ENCODE data around the gene DAGLB. TPM values are rescaled to one million over a fixed set of nuclear protein-coding genes. Genes with fewer than 3 reads are reported as not detected.

Gene DAGLB
- total and polyA plus RNA-seq, 2 of the 4 experiments (the other 2 are of a cell fraction) = 23.4 to 33.5 TPM

DNA sequence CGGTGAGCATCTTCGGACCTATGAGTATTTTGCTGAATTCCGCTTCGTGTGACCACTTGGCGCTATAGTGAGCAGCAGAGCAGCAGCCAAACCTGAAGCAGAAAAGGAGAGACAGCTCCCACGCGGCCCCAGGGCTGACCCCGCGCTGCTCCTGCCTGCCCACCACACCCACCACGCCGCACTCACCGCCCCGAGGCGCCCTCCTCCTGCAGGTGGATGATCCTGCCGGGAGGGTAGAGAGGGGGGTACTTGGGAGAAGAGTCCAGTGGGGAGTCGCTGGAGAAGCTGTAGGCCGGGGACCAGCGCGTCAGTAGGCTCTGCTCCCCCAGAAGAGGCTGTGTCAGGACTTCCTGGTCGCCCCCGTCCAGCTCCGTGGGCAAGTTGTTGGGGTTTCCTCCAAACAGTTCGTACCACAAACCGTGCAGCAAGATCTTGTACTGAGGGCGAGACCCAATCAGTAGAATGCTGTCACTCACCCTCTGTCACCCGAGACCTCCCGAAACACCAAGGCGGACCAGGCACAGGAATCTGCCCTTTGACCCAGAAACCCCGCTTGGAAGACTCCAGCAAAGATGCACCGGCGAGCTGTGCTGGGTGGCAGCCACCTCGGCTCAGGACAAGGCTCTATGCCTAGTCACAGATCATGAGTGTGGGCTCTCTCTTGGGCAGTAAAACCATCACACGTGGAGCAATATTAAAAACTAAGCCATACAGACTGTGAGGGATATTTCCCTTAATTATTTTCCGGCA is 37.6 kb downstream of the DAGLB start:
- Histone ChIP-seq H2BK5ac (ENCODE audit: low read depth, low read length, poor library complexity, severe bottlenecking) (no peak overlapping the region), H4K20me1 (ENCODE audit: insufficient read depth, low read length) (peaks cover 28% of the 10 kb centered on the region; the same call in 1 of the 2 replicates), H2AFZ (replicated peaks; ENCODE audit: low read length, poor library complexity) (no peak overlapping the region), H2AK9ac (replicated peaks; ENCODE audit: low read depth, low read length, poor library complexity) (no peak overlapping the region), H3K27ac (ENCODE audit: insufficient read depth, low read length) (no peak overlapping the region), H4K91ac (ENCODE audit: insufficient read depth, low read depth, low read length) (no peak overlapping the region), H3K4me2 (ENCODE audit: low read depth, low read length) (no peak overlapping the region), H2BK20ac (ENCODE audit: low read depth, low read length) (no peak overlapping the region), H3K27me3 (ENCODE audit: control insufficient read depth, insufficient read depth, low read length) (no peaks in the 10 kb centered on the region), H3K18ac (ENCODE audit: low read depth, low read length) (no peak overlapping the region), H4K5ac (ENCODE audit: low read depth, low read length) (no peak overlapping the region), H3K4me1 (ENCODE audit: control insufficient read depth, insufficient read depth, low read length) (no peaks in the 10 kb centered on the region), H2BK120ac (ENCODE audit: low read depth, low read length) (no peak overlapping the region), H3K56ac (ENCODE audit: extremely low read depth, insufficient read depth, low read length) (no peak overlapping the region), H3K23ac (ENCODE audit: low read depth, low read length) (no peak overlapping the region), H3K79me1 (ENCODE audit: low read depth in 1 of 2, low read length in 2 of 2) (peaks cover 27 to 61% of the 10 kb centered on the region in 2 experiments), H3K9me1 (ENCODE audit: insufficient read depth, low read length) (no peaks in the 10 kb centered on the region; the same call in 1 of the 2 replicates), H4K8ac (ENCODE audit: low read depth in 2 of 2, low read length in 2 of 2) (no peak overlapping the region), H3K4ac (ENCODE audit: low read depth, low read length) (no peak overlapping the region), H3K14ac (replicated peaks; ENCODE audit: low read depth, low read length) (no peak overlapping the region), H3K9ac (ENCODE audit: low read depth, low read length) (no peak overlapping the region), H2BK15ac (ENCODE audit: low read depth, low read length) (no peak overlapping the region), H3K36me3 (ENCODE audit: control insufficient read depth, insufficient read depth, low read length) (peaks cover 72% of the 10 kb centered on the region), H3K4me3 (ENCODE audit: insufficient read depth, low read depth, low read length) (no peak overlapping the region), H3K9me3 (ENCODE audit: control insufficient read depth, insufficient read depth, low read length) (no peaks in the 10 kb centered on the region), H2AK5ac (ENCODE audit: low read depth, low read length) (no peak overlapping the region)
- WGBS, 2 experiments (ENCODE audit: extremely low coverage in 2 of 2, insufficient read length in 1 of 2) = 96% methylated on average over 12 of the region's 34 CpGs; no CpG with 5 or more reads in 1 of the 2 experiments
- DNase-seq (no peak), ATAC-seq (ENCODE audit: low read depth) (no peak)
- POLR2A ChIA-PET (ENCODE audit: unreplicated experiment) = no interaction called here
- intact Hi-C loops (cut with micrococcal nuclease) = no loop called here
- in situ Hi-C loops (cut with MboI; ENCODE audit: low sequenced_read_pairs) = no loop called here
- dilution Hi-C loops (cut with HindIII; ENCODE audit: low sequenced_read_pairs, unreplicated experiment) = no loop called here
- BruUV-seq (replicated peaks) = no TSS peak
- CTCF ChIA-PET = no interaction called here
- TF ChIP-seq CEBPB (IDR thresholded peaks at IDR 0.05; ENCODE audit: low read depth, low read length) = no peak
- TF ChIP-seq RAD21 (IDR thresholded peaks at IDR 0.05; ENCODE audit: low read length) = no peak
- no peak for TF ChIP-seq MXI1 (IDR thresholded peaks at IDR 0.05; ENCODE audit: borderline replicate concordance, low read depth, low read length)

All from IMR-90 (cell line).